Mammary epithelial cell (primary cell): ENCODE data around the gene HOOK2.

Experiments used
- EZH2 ChIP-seq: IDR thresholded peaks from 2 replicates; pipeline ENCODE4 v1.6.1; 2012; ENCODE audit warnings: low read length, inconsistent platforms, borderline replicate concordance
- TF ChIP-seq, protein P1 (sequence below), 2 donors: IDR thresholded peaks in 1 of 2; conservative IDR thresholded peaks in 1 of 2; 2 replicates each; pipeline ENCODE4 v1.5.1; 2011 to 2012; ENCODE audit warnings: inconsistent platforms in 2 of 2, low read length in 2 of 2, mild to moderate bottlenecking in 2 of 2, control low read depth in 1 of 2, low read depth in 1 of 2; ENCODE audit not compliant: insufficient read depth in 1 of 2; ENCODE audit errors: extremely low read depth in 1 of 2

DNA sequence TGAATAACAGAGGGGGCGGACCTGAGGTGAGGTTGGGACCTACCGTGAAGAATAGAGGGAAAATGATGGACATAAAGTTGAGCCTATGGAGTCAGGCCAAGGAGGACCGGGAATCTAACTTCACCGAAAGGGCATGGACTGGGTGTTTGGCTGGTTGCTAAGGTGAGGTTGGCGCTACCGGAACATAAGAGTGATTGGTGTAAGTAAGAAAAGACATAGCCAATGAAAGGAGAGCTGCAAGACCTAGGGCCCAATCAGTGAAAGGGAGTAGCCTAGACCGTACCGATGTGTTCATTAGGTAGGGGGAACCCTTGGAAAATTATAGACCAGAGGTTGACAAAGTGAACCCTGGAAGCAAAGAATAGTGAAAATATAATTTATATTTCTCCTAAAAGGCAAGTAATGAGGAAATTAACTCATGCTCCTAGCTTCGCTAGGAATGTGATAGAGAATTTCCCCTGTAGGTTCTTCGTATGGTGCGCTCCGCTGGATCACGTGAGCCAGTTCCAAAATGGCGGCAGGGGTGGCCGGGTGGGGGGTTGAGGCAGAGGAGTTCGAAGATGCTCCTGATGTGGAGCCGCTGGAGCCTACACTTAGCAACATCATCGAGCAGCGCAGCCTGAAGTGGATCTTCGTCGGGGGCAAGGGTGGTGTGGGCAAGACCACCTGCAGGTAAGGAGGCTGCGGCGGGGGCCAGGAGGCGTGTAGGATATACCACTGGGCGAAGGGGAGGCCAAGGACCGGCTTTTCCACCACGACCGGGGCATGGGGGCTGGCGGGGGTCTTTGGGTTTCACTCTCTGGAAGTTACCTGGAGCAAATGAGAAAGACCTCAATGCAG is 38.1 kb downstream of the HOOK2 start, which contains the start of gene GET3:
- TF ChIP-seq, protein P1, sequence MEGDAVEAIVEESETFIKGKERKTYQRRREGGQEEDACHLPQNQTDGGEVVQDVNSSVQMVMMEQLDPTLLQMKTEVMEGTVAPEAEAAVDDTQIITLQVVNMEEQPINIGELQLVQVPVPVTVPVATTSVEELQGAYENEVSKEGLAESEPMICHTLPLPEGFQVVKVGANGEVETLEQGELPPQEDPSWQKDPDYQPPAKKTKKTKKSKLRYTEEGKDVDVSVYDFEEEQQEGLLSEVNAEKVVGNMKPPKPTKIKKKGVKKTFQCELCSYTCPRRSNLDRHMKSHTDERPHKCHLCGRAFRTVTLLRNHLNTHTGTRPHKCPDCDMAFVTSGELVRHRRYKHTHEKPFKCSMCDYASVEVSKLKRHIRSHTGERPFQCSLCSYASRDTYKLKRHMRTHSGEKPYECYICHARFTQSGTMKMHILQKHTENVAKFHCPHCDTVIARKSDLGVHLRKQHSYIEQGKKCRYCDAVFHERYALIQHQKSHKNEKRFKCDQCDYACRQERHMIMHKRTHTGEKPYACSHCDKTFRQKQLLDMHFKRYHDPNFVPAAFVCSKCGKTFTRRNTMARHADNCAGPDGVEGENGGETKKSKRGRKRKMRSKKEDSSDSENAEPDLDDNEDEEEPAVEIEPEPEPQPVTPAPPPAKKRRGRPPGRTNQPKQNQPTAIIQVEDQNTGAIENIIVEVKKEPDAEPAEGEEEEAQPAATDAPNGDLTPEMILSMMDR (conservative IDR thresholded peaks at IDR 0.05 in 1 of 2, IDR thresholded peaks at IDR 0.05 in 1 of 2; ENCODE audit: extremely low read depth in 1 of 2, insufficient read depth in 1 of 2, low read depth in 1 of 2, low read length in 2 of 2), result no peak
- TF ChIP-seq EZH2, result no peak
